SK-N-SH (cell line): ENCODE measurements around the gene EPB41L3.

ENCODE experiments used
- CHD2 ChIP-seq: fragments of 150-350 bp; IDR thresholded peaks from 2 replicates; pipeline ENCODE4 v1.6.1; 2018; ENCODE audit warnings: low read length; ENCODE audit not compliant: partially characterized antibody
- ELF1 ChIP-seq: IDR thresholded peaks from 2 replicates; pipeline ENCODE4 v1.4.0; 2012
- EP300 ChIP-seq, 2 experiments: IDR thresholded peaks; 2 replicates each; pipeline versions ENCODE4 v1.4.0 to v1.6.1; 2012; ENCODE audit warnings: borderline replicate concordance in 1 of 2, low read depth in 1 of 2, low read length in 1 of 2
- EZH2phosphoT487 ChIP-seq: fragments of 200-600 bp; sonication (generic); IDR thresholded peaks from 2 replicates; pipeline ENCODE4 v1.6.1; 2017; ENCODE audit warnings: low read depth, mixed run types, mild to moderate bottlenecking, antibody characterized with exemption, moderate library complexity, borderline replicate concordance
- FOSL2 ChIP-seq: IDR thresholded peaks from 2 replicates; pipeline ENCODE4 v1.4.0; 2012; ENCODE audit warnings: low read depth, mild to moderate bottlenecking, moderate library complexity, borderline replicate concordance
- NRF1 ChIP-seq: IDR thresholded peaks from 2 replicates; pipeline ENCODE4 v1.6.1; 2012; ENCODE audit warnings: low read depth, mild to moderate bottlenecking, low read length
- POLR2AphosphoS5 ChIP-seq: IDR thresholded peaks from 2 replicates; pipeline ENCODE4 v1.6.1; 2012; ENCODE audit warnings: low read depth, low read length
- RFX5 ChIP-seq: IDR thresholded peaks from 2 replicates; pipeline ENCODE4 v1.6.1; 2012; ENCODE audit warnings: mild to moderate bottlenecking, improper control_type of control experiment, low read length
- SIN3A ChIP-seq: IDR thresholded peaks from 2 replicates; pipeline ENCODE4 v1.6.1; 2012; ENCODE audit warnings: low read depth, mild to moderate bottlenecking, low read length, moderate library complexity, borderline replicate concordance
- USF1 ChIP-seq: IDR thresholded peaks from 2 replicates; pipeline ENCODE4 v1.4.0; 2012; ENCODE audit warnings: low read depth, borderline replicate concordance
- YY1 ChIP-seq: IDR thresholded peaks from 2 replicates; pipeline ENCODE4 v1.4.0; 2012; ENCODE audit warnings: low read depth, mild to moderate bottlenecking
- TF ChIP-seq, protein P1 (sequence below): fragments of 200-600 bp; sonication (generic); IDR thresholded peaks from 2 replicates; pipeline ENCODE4 v1.6.1; 2017; ENCODE audit warnings: antibody characterized with exemption, mild to moderate bottlenecking, moderate library complexity
- TF ChIP-seq, protein P2 (sequence below): IDR thresholded peaks from 2 replicates; pipeline ENCODE4 v1.6.1; 2012; ENCODE audit warnings: mild to moderate bottlenecking, low read depth, low read length, moderate library complexity

- TF ChIP-seq, protein P1, sequence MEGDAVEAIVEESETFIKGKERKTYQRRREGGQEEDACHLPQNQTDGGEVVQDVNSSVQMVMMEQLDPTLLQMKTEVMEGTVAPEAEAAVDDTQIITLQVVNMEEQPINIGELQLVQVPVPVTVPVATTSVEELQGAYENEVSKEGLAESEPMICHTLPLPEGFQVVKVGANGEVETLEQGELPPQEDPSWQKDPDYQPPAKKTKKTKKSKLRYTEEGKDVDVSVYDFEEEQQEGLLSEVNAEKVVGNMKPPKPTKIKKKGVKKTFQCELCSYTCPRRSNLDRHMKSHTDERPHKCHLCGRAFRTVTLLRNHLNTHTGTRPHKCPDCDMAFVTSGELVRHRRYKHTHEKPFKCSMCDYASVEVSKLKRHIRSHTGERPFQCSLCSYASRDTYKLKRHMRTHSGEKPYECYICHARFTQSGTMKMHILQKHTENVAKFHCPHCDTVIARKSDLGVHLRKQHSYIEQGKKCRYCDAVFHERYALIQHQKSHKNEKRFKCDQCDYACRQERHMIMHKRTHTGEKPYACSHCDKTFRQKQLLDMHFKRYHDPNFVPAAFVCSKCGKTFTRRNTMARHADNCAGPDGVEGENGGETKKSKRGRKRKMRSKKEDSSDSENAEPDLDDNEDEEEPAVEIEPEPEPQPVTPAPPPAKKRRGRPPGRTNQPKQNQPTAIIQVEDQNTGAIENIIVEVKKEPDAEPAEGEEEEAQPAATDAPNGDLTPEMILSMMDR = no peak
- TF ChIP-seq, protein P2, sequence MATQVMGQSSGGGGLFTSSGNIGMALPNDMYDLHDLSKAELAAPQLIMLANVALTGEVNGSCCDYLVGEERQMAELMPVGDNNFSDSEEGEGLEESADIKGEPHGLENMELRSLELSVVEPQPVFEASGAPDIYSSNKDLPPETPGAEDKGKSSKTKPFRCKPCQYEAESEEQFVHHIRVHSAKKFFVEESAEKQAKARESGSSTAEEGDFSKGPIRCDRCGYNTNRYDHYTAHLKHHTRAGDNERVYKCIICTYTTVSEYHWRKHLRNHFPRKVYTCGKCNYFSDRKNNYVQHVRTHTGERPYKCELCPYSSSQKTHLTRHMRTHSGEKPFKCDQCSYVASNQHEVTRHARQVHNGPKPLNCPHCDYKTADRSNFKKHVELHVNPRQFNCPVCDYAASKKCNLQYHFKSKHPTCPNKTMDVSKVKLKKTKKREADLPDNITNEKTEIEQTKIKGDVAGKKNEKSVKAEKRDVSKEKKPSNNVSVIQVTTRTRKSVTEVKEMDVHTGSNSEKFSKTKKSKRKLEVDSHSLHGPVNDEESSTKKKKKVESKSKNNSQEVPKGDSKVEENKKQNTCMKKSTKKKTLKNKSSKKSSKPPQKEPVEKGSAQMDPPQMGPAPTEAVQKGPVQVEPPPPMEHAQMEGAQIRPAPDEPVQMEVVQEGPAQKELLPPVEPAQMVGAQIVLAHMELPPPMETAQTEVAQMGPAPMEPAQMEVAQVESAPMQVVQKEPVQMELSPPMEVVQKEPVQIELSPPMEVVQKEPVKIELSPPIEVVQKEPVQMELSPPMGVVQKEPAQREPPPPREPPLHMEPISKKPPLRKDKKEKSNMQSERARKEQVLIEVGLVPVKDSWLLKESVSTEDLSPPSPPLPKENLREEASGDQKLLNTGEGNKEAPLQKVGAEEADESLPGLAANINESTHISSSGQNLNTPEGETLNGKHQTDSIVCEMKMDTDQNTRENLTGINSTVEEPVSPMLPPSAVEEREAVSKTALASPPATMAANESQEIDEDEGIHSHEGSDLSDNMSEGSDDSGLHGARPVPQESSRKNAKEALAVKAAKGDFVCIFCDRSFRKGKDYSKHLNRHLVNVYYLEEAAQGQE = no peak
- TF ChIP-seq POLR2AphosphoS5 (no peak), RFX5 (no peak), ELF1 (no peak), FOSL2 (no peak), NRF1 (no peak), YY1 (no peak), SIN3A (no peak), CHD2 (no peak), EP300 (IDR thresholded peaks at IDR 0.05; ENCODE audit: borderline replicate concordance in 1 of 2, low read depth in 1 of 2, low read length in 1 of 2) (no peak), USF1 (no peak), EZH2phosphoT487 (no peak)
Observed at GRCh38 chr18:5422626-5423025, 121.2 kb downstream of the EPB41L3 start.
